ENCODE measurements around the gene RFX7. TPM values are rescaled to one million over a fixed set of nuclear protein-coding genes. Genes with fewer than 3 reads are reported as not detected.

Gene RFX7
- total RNA-seq, 1 experiment from 2014 or later, result 34.4 TPM

GRCh38 chr15:56056626-56057025, 187.1 kb downstream of the RFX7 start:
- no peak for DNase-seq (ENCODE audit: low spot score)
- no peaks in the 10 kb centered on the region for H3K36me3 ChIP-seq (ENCODE audit: insufficient read depth, low read length, poor library complexity, severe bottlenecking)
- H3K4me1 ChIP-seq (ENCODE audit: insufficient read depth, low read length, poor library complexity, severe bottlenecking), result no peaks in the 10 kb centered on the region
- BruUV-seq (replicated peaks), result no TSS peak
- ChIA-PET CTCF (no interaction called here), POLR2A (ENCODE audit: low non-redundant PET) (no interaction called here)
- no peaks in the 10 kb centered on the region for H3K9me3 ChIP-seq (ENCODE audit: low read depth, low read length, poor library complexity, severe bottlenecking)
- intact Hi-C loops (cut with micrococcal nuclease; ENCODE audit: unreplicated experiment), result no loop called here
- H3K27me3 ChIP-seq (replicated peaks; ENCODE audit: insufficient read depth, low read depth, low read length, poor library complexity), result no peaks in the 10 kb centered on the region
- no peak for TF ChIP-seq EZH2 (IDR thresholded peaks at IDR 0.05; ENCODE audit: borderline replicate concordance, low read depth, low read length, poor library complexity, severe bottlenecking)
- TF ChIP-seq CTCF (conservative IDR thresholded peaks at IDR 0.05; ENCODE audit: low read depth, low read length), result no peak
- H3K4me3 ChIP-seq (ENCODE audit: low read depth, low read length, poor library complexity, severe bottlenecking), result no peak overlapping the region
- no peak overlapping the region for H3K27ac ChIP-seq (ENCODE audit: low read depth, low read length, poor library complexity, severe bottlenecking)

DNA sequence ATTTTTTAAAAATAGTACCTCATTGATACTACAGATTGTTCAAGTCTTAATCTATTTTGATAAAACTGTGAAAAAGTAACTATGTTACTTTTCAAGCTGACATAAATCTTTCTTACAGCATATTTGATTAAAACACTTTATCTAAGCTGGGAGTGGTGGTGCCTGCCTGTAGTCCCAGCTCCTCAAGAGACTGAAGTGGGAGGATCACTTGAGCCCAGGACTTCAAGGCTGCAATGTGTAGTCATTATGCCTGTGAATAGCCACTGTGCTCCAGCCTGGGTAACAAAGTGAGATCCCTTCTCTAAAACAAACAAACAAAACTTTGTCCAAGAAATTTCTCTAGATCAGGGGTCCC, 190.7 kb downstream of the RFX7 start:
- TF ChIP-seq EZH2 (IDR thresholded peaks at IDR 0.05; ENCODE audit: borderline replicate concordance, low read depth, low read length, poor library complexity, severe bottlenecking), result no peak
- no peak for TF ChIP-seq CTCF (conservative IDR thresholded peaks at IDR 0.05; ENCODE audit: low read depth, low read length)
- no peak for DNase-seq (ENCODE audit: low spot score)

DNA sequence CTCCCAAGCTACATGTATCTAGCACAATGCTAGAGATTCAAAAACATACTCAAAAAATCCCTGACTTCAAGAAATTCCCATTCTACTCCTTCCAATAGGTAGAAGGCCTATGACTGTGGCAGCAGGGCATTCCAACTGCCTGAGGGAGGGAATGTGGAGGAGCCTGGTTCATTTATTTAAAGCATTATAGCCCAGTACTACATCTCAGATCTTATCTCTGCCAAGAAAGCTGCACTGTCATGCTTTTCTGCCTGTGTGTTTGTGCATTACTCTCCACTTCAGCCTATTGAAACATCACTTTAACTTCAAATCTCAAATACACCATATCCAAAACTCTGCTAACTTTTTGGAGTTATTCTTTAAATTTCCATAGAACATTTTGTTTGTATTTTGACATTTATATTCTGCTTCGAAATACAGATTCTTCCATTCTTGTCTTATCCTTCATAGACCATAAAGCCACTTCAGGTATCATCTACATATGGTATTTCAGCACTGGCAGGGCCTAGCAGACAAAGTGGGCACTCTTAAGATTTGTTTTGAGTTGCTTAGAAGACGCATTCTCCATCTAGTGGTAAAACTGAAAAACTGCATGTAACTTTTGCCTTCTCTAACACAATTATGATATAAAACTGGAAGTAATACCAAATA, 191.2 kb downstream of the RFX7 start:
- Histone ChIP-seq H3K9me3 (ENCODE audit: low read depth, low read length, poor library complexity, severe bottlenecking) (no peaks in the 10 kb centered on the region), H3K27ac (ENCODE audit: low read depth, low read length, poor library complexity, severe bottlenecking) (no peak overlapping the region), H3K36me3 (ENCODE audit: insufficient read depth, low read length, poor library complexity, severe bottlenecking) (no peaks in the 10 kb centered on the region), H3K4me3 (ENCODE audit: low read depth, low read length, poor library complexity, severe bottlenecking) (no peak overlapping the region), H3K4me1 (ENCODE audit: insufficient read depth, low read length, poor library complexity, severe bottlenecking) (no peaks in the 10 kb centered on the region), H3K27me3 (replicated peaks; ENCODE audit: insufficient read depth, low read depth, low read length, poor library complexity) (no peaks in the 10 kb centered on the region)
- intact Hi-C loops (cut with micrococcal nuclease; ENCODE audit: unreplicated experiment), result loop anchor here (2.0 to 5.0 kb wide), 2 partner anchors 205 to 404 kb away; no protein-coding TSS in a partner anchor
- POLR2A ChIA-PET (ENCODE audit: low non-redundant PET), result no interaction called here
- TF ChIP-seq CTCF (conservative IDR thresholded peaks at IDR 0.05; ENCODE audit: low read depth, low read length), result peak; percentile 79
- no peak for TF ChIP-seq EZH2 (IDR thresholded peaks at IDR 0.05; ENCODE audit: borderline replicate concordance, low read depth, low read length, poor library complexity, severe bottlenecking)
- peak; percentile 65 for DNase-seq (ENCODE audit: low spot score)
- no TSS peak for BruUV-seq (replicated peaks)
- CTCF ChIA-PET, result no interaction called here

More for the DNA sequence above, 190.7 kb downstream of the RFX7 start:
- Histone ChIP-seq H3K4me3 (ENCODE audit: low read depth, low read length, poor library complexity, severe bottlenecking) (no peak overlapping the region), H3K27me3 (replicated peaks; ENCODE audit: insufficient read depth, low read depth, low read length, poor library complexity) (no peaks in the 10 kb centered on the region), H3K36me3 (ENCODE audit: insufficient read depth, low read length, poor library complexity, severe bottlenecking) (no peaks in the 10 kb centered on the region), H3K9me3 (ENCODE audit: low read depth, low read length, poor library complexity, severe bottlenecking) (no peaks in the 10 kb centered on the region), H3K4me1 (ENCODE audit: insufficient read depth, low read length, poor library complexity, severe bottlenecking) (no peaks in the 10 kb centered on the region), H3K27ac (ENCODE audit: low read depth, low read length, poor library complexity, severe bottlenecking) (no peak overlapping the region)
- POLR2A ChIA-PET (ENCODE audit: low non-redundant PET), result no interaction called here
- CTCF ChIA-PET, result no interaction called here
- BruUV-seq (replicated peaks), result no TSS peak
- intact Hi-C loops (cut with micrococcal nuclease; ENCODE audit: unreplicated experiment), result loop anchor here (2.0 to 5.0 kb wide), 2 partner anchors 206 to 404 kb away; no protein-coding TSS in a partner anchor
